ENCODE measurements around the gene NPL.
A peak's percentile ranks its signal among the peaks of the same experiment; 100 is the strongest.

Gene NPL, protein sequence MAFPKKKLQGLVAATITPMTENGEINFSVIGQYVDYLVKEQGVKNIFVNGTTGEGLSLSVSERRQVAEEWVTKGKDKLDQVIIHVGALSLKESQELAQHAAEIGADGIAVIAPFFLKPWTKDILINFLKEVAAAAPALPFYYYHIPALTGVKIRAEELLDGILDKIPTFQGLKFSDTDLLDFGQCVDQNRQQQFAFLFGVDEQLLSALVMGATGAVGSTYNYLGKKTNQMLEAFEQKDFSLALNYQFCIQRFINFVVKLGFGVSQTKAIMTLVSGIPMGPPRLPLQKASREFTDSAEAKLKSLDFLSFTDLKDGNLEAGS

DNA sequence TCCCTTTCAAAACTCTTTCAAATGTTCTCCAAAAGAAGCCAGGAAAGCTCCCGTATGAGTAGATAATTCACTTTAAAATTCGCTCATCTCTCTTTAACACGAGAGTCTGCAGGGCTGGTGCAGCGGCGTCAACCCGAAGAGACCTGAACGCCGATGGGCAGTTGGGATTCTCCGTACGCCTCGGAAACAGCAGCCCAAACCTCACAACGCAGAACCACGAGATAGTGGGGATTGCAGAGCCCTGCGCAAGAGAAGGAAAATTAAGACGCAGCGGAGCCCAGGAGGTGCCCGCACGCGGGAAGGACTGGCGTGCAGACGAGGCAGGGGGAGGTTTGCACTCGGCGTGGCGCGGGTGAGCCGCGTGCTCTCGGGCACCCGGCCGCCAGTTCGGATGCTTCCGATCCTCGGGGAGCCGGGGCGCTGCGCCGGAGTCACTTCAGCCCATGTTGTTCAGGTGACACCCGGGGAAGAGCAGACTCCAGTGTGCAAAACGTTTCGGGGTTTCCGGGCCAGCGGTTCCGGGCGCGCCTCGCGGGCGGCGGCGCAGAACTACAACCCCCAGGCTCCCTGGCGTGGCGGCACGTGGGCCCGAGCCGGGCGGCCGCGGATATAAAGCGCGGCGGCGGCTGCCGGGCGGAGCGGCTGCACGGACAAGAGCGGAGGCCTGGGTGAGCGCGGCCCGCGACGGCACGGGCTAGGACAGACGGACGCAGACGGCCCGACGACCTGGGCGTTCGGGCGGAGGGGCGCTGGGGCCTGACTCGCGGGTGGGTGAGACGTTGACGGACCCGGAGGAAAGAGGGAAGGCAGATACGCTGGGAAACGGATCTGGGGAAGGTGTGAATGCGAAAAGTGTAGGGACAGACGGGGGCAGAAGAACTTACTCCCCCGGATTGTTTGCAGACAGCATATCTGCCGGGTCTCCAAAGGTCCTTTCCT, at the start of gene NPL:
Gene NPL, plus strand, starts transcription at position 636 of the 939 bp plus-strand sequence. CDS start 4,599 bp downstream, outside the sequence.
- DNase-seq (ENCODE audit: low read depth in 2 of 2, low spot score in 1 of 2), result peak; percentile 64 to 70

DNA sequence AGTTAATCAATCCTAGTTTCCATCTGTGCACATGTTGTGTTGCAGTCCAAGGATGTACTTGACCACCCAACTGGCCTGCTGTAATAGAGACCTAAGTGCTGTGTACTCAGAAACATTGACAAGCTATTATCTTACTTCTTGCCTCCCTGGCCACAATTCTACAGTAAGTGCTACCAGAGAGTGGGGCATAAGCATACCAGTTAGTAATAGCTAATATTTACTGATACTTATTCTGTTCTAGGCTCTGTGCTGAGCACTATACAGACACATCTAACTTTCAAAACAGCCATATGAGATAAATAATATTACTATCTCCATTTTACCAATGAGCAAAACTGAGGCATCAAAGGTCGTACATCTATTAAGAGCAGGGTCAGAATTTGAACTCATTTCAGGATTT, 49.5 kb upstream of the NPL start:
- DNase-seq (ENCODE audit: low read depth in 2 of 2, low spot score in 1 of 2), result no peak

DNA sequence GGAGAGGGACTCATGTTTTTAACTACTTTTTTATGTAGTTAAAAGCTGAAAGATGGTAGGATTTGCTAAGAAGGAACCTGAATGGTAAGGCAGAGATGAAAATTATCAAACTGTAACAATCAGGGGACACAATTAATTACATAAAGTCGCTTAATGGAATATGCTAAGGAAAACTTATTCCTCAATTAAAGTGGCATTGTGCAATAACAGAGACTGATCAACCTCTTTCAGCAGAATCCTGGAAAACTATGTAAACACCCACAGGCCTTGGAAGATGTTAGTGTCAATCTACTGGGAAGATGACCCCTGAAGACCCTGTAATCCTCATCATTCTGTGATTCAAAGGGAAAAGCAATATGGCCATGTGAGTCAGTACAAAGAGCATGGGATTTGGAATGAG, 46.8 kb upstream of the NPL start:
- DNase-seq (ENCODE audit: low read depth in 2 of 2, low spot score in 1 of 2), result no peak

DNA sequence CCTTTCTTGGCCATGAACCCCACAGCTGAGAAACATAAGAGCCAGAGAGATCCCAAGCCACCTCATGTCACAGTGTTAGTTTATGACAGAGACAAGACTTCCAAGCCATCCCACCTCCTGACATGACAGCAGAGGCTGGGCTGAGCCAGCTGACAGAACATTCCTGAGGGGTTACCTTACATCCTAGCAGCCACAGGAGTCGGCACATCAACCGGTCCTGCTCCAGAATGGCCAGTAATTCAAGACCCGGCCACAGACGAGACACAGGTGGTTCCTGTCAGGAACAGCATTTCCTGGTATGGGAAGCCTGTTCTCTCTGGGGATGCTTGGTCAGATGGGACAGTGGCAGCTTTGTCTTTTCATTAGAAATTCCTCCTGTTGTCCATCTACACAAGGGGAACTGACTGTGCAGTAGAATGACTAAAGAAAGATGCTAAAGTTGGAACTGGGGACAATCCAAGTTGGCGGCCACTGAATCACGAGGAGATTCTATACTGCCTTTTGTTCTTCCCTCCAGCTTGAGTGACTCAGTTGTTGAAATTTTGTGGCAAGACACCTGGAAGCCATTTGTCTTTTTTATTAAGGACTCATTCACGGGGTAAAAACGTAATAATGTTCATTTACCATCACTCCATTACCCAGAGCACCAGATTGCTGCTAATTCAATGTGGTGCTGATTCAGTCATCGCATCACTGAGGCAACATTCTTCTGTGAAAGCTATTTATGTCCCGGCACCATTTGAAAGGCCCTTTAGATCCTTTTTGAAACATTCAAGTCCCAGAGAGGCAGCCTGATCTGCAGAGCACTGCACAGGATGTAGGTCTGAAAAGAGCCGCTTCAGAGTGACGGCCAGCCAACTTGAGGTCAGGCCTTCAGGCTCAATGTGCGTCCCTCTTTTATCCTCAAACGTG, 37.2 kb upstream of the NPL start:
- no peak for DNase-seq (ENCODE audit: low read depth in 2 of 2, low spot score in 1 of 2)

DNA sequence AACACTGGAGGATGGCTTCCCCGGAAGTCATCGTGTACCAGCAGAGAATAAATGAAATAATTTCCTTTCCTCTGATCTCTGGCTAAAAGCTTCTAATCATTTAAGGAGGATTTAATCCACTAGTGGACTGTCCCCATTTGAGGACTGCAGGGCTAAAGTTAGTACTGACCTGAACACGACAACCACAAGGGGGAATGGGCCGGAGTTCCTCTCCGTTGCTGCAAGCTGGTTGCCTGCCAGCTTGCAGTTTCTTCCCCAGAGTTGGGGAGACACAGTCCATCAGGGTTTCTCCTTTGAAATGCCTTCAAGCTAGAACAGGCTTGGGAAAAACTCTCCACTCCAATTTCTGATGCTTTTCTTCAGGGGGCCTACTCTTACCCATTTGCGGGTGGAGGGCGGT, 35.5 kb upstream of the NPL start:
- no peak for DNase-seq (ENCODE audit: low read depth in 2 of 2, low spot score in 1 of 2)

DNA sequence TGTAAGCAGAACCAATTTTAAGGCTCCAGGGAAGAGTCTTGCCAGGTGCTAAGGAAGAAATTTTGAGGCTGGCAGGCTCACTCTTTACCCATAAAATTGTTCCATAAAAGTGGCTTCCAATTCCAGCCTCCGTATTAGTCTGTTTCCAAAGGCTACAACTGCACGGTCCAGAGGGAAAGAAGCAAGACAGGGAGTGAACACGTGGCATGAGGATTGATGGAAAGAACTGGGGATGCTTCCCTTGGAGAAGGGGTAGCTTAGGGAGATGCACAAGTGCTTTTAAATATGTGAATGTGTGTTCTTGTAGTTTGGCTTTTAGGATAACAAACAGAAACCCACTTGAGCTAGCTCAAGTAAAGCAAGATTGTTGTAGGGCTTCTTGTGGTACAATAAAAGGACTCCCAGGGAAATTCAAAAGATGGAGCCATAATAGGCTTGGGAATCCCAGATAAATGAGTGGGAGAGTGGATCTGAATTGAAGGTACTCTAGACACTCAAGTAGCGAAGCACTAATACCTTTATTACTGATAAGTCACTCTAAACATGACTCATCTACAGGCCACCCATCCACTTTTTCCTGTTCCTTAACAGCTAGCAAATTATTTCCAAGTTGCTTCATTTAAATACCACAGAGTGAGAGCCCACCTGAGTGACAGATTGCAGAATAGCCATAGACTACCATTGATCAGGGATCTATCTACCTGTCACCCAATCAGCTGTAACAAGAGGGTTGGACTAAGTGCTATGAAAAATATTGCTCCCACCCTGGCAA, 34.8 kb upstream of the NPL start:
- DNase-seq (ENCODE audit: low read depth in 2 of 2, low spot score in 1 of 2), result no peak

DNA sequence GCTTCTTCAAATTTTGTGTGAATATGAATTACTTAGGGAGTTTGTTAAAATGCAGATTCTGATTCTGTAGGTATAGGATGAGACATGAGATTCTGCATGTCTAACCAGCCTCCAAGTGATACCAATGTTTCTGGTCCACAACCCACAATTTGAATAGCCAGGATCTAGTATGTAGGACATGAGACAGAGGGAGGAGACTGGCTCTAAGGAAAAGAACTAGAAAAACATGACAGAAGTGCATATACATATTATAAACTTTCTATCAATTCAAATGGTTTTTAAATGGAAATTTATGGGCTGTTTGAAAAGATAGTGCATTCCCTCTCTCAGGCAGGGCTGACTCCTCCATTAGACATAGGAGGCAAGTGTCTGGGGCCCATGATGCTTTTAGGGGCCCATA, 33.9 kb upstream of the NPL start:
- DNase-seq (ENCODE audit: low read depth in 2 of 2, low spot score in 1 of 2), result no peak

DNA sequence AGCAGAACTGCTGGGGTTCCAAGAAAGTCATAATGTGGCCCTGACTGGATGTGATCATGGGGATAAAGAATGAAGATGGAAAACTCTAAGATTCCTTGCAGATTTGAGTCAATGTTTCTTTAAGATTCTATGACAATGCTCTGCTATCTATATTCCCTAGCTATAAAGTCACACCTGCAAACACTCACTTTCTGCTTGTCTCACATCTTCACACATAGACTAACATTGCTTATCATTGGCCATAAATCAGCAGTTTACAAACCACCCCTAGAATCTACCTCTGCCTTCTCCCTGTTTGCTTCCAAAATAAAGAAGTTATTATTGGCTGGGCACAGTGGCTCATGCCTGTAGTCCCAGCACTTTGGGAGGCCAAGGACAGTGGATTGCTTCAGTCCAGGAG, 33.1 kb upstream of the NPL start:
- no peak for DNase-seq (ENCODE audit: low read depth in 2 of 2, low spot score in 1 of 2)

DNA sequence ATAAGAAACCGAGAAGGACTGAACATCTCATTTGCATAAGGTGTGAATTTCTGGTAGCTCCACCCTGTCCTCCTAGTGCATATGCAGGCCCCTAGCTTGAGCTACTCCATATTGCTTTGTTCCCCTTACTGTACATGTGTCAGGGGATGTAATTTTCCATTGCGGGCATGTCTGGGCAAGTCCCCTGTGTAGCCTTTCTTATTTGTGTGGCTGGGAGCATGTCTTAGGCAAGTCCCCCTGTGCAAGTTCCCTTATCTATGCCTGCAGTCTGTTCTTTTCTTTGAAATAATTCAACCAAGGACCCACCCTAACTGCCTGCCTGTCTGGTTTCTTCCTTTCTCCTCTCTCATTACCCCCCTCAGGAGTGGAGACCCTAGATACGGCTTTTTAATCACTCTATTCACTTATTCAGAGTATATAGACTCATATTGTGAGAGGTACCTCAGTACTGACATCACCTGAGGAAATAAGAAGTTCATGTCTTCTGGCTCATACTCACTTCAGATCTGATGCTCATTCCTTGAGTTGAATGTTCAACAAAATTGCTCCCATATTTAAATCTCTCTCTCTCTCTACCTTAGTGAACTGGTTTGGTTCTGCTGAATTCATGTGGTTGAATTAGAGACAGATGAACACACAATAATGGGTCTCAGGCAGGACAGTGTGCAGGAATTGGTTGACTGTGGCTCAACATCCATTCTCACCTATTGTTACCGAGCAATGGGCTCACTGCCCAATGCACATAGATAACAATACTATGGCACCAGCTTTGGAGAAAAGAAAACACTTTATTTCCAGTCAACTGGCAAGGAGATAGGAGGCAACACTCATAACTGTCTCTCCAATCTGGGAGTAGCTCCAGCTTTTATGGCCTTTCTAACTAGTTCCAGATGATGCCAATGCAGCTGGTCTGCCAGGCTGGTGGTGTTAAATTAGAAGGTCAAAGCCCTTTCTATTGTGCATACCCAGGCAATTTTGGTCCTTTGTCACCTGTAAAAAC, 27.9 kb upstream of the NPL start:
- no peak for DNase-seq (ENCODE audit: low read depth in 2 of 2, low spot score in 1 of 2)

DNA sequence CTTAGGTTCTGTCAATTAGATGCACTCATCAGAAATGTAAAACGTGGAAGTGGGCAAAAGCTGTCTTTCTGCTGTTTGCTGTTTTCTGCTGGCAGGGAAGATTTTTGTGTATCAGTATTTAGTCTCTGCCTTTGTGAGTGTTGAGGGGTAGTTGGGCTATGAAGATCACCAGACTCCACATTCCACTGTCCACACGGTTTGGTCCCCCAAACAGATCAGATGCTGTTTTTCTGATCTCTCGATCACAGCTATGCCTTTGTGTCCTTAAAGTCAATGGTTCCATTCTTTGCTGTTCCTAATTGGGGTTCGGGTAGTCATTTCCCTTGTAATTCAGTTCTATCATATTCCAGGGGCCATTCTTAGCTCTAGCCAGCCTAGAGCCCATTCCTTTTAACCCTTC, 27.0 kb upstream of the NPL start:
- no peak for DNase-seq (ENCODE audit: low read depth in 2 of 2, low spot score in 1 of 2)

DNA sequence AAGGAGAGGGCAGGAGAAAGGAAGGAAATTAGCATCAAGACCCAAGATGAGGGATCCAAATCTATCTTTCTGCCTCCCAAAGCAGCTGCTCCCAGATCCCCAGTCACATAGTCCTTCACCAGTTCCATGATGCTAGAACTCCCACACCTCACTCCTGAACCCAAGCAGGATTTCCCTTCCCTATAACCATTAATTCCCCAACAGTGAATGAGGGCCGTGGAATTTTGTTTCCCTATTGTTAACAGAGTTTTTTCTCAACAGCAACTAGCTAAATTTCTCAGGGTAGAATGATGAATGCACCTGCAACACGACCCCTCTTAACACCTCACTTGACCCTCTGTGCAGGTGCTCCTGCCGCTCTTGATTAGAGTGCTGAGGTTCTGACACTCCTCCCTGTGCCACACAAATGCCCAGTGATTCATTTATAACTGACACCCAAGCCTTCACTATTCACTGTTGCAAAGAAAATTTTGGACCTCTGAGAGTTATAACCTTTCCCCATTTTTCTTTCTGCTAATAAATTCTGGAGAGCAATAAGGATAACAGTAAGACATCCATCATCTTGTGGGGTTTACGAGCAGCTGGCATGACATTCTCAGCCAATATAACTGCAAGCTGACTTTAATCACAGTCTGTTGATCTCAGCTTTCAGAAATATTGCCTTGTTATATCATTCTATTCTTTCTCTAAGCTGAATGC, 25.4 kb upstream of the NPL start:
- no peak for DNase-seq (ENCODE audit: low read depth in 2 of 2, low spot score in 1 of 2)

DNA sequence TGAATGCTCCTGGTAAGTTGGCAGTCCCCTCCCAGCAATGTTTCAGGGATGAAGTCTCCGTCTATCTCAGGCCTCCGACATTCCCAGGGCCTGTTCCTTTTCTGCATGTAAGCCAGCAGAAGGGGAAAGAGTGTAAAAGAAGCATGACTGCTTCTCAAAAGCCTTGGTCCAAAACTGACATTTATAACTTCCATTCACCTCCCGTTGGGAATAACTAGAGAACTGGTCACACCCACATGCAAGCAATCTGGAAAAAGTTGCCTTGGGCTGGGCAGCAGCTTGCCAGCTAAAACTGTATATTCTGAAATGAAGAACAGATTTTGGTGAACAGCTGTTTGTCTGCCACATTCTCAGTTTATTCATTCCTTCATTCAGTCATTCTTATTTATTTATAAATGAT, 24.2 kb upstream of the NPL start:
- DNase-seq (ENCODE audit: low read depth in 2 of 2, low spot score in 1 of 2), result no peak

DNA sequence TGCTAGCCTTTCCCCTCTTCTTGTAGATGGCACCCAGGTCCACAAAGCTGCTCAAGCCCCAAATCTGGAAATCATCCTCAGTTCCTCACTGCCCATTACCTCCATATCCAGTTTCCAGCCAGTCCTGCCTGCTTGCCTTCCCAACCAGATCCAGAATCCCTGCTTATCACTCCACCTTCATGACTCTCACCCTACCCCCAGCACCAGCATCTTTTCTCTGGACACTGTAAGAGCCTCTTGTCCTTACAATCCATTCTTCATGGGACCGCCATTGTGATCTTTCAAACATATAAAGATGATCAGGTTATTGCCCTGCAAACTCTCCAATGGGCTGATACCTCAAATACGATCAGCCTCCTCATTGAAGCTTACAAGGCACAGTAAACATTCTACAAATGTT, 23.5 kb upstream of the NPL start:
- DNase-seq (ENCODE audit: low read depth in 2 of 2, low spot score in 1 of 2), result no peak

DNA sequence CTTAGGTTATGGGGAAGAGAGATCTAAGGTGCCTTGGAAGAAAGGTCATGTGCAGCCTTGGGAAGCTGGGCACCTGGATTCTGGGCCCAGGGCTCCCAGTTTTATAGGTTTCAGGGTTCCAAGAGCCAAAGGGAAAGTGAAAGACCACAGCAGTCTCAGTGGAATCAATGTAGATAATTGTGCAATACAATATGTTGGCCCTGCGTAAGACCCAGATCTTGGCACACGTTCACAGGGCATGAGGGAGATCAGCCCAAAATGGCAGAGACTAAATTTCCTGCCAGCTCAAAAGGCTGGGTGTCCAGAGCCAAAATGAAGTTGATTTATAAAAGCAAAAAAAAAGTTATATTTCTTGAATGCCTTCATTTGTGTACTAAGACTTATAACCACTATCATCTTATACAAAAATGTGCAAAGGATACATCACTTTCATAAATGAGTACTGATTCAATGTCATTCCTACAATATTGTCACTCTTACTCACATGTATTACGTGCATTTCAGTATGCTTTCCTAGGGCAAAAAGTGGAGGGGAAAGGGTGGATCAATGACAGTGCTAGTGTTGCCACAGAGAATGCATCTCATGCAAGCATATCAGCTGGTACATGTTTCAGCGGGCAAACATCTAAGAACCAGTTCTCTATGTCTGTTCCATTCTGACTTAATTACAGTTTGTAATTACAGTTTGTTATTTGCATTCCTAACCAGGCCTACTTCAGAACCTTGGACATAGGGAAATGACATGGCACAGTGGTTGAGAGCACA, 22.5 kb upstream of the NPL start:
- DNase-seq (ENCODE audit: low read depth in 2 of 2, low spot score in 1 of 2), result no peak

DNA sequence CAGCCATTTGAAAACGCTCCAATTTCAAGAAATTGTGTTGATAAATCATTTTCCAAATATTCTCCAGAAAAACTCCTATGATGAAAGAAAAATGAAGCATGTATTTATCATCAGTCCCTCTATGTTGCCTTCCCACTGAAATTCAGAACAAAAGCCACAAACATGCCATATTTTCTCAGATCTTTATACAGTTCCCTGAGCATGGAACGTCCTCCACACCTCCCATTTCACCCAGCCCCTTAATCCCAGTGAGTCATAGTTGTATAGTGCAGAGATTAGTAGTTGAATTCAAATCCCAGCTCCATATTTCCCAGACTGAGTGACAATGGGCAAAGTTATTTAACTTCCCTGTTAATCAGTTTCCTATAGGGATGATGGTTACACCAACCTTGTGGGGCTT, 20.6 kb upstream of the NPL start:
- DNase-seq (ENCODE audit: low read depth in 2 of 2, low spot score in 1 of 2), result no peak

DNA sequence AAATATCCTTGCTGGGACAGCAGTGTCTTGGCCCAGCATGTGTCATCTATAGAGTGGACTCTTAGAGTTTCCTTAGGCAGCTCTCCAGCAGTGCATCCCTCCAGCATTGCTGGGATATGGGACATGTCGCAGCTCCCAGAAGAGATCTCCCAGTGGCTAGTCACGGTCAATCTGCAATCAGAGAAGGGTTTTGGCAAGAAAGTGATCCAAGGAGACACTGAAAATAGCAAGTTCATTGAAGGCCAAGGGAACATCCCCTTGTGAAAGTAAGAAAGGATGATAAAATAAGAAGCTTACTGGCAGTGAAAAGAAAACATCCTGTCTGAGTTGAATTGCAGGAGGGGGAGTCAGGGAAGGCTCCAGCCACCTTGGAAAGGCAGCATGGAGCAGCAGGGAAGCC, 19.3 kb upstream of the NPL start:
- DNase-seq (ENCODE audit: low read depth in 2 of 2, low spot score in 1 of 2), result no peak

DNA sequence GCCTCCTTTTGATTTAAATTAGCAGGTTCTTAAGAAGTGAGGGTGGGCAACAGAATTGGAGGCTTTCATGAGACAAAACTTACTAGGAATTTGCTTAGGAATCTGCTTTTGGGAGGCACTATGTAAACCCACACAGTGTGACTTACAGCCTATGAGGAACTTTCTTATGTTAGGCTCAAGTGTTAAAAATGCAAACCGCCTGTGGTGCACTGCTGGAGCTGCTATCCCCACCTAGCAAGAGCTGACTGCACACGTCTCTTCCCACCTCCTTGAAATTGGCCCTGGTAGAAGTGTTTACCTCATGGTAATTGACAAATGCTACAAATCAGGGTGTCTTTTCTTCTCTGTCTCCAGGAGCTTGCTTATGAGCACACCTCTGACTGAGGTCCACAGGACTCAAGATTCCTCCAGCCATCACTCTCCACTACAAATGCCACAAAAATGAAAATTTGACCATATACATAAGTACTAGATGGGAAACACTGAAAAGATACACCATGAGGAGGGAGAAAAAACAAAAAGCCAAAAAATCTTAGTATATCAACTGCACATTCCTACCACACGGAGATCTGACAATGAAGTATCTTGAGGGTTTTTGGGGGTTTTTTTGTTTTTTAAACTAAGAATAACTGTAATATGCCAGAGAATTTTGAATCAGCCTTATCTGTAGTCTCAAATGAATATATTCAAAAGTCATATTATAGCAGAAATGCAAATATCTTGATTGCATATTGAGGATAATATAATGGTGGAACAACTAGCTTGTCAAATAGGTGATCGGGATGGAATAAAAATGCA, 18.2 kb upstream of the NPL start:
- DNase-seq (ENCODE audit: low read depth in 2 of 2, low spot score in 1 of 2), result no peak
